GM10847 (cell line): ENCODE data around the gene SIGLEC15.

Source experiments
- POLR2A ChIP-seq: IDR thresholded peaks from 2 replicates; pipeline ENCODE4 v1.6.1; 2011; ENCODE audit not compliant: insufficient read length; ENCODE audit errors: extremely low read depth

SIGLEC15 gene

GRCh38 chr18:45836242-45837205 is 11.0 kb downstream of the SIGLEC15 start:
- TF ChIP-seq POLR2A, result no peak

DNA sequence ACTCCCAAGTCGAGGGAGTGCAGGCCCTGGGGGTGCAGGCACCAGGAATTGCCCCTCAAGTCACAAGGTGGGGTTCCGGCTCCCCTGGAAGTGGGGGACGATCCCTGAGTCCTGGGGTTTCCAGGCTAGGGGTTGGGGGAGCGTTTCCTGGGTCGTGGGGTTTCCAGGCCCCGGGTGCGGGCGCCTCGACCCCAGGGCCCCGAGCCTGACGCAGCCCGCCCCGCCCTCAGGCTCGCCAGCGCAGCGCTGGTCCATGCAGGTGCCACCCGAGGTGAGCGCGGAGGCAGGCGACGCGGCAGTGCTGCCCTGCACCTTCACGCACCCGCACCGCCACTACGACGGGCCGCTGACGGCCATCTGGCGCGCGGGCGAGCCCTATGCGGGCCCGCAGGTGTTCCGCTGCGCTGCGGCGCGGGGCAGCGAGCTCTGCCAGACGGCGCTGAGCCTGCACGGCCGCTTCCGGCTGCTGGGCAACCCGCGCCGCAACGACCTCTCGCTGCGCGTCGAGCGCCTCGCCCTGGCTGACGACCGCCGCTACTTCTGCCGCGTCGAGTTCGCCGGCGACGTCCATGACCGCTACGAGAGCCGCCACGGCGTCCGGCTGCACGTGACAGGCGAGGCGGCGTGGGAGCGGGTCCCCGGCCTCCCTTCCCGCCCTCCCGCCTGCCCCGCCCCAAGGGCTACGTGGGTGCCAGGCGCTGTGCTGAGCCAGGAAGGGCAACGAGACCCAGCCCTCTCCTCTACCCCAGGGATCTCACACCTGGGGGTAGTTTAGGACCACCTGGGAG is 12.0 kb downstream of the SIGLEC15 start:
- TF ChIP-seq POLR2A, result no peak

DNA sequence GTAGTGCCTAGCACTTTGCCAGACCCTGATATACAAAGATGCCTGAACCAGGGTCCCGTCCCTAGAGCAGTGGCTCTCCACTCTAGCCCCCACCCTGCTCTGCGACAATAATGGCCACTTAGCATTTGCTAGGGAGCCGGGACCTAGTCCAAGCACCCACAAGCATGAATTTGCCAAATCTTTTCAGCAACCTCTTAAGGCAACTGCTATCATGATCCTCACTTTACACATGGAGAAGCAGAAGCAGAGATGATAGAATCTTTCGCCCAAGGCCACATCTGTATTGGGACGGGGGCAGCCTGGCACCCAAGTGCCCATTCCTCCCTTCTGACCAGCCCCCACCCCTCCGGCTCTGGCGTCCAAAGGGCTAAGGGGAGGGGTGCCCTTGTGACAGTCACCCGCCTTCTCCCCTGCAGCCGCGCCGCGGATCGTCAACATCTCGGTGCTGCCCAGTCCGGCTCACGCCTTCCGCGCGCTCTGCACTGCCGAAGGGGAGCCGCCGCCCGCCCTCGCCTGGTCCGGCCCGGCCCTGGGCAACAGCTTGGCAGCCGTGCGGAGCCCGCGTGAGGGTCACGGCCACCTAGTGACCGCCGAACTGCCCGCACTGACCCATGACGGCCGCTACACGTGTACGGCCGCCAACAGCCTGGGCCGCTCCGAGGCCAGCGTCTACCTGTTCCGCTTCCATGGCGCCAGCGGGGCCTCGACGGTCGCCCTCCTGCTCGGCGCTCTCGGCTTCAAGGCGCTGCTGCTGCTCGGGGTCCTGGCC is 13.0 kb downstream of the SIGLEC15 start:
- no peak for TF ChIP-seq POLR2A

- no peak for TF ChIP-seq POLR2A
Observed at GRCh38 chr18:45839414-45840395, 14.2 kb downstream of the SIGLEC15 start.

- TF ChIP-seq POLR2A, result no peak
Observed at GRCh38 chr18:45841060-45841764, 15.7 kb downstream of the SIGLEC15 start.

- TF ChIP-seq POLR2A, result no peak
Observed at GRCh38 chr18:45841765-45842442, 16.4 kb downstream of the SIGLEC15 start.

DNA sequence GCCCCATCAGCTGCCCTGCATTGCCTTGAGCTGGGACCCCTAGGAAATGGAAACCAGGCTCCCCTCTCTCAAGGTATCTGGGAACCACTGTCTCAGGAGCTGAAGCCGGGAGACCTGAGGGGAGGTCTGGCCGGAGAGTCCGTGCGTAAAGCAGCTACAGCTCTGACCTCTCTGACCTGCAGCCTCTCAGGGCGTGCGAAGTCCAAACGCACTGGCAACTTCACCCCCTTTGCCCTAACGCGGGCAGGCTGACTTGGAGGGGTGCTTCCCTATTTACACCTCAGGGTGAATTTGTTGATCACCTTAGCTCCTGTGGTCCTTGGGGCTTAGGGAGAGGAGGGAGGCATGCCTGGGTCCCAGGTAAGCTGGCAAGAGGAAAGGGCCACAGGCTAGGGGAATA is 17.5 kb downstream of the SIGLEC15 start:
- TF ChIP-seq POLR2A, result no peak

- no peak for TF ChIP-seq POLR2A
Observed at GRCh38 chr18:45844938-45845337, 19.5 kb downstream of the SIGLEC15 start.

- TF ChIP-seq POLR2A, result no peak
Observed at GRCh38 chr18:45845410-45845809, 19.9 kb downstream of the SIGLEC15 start.

DNA sequence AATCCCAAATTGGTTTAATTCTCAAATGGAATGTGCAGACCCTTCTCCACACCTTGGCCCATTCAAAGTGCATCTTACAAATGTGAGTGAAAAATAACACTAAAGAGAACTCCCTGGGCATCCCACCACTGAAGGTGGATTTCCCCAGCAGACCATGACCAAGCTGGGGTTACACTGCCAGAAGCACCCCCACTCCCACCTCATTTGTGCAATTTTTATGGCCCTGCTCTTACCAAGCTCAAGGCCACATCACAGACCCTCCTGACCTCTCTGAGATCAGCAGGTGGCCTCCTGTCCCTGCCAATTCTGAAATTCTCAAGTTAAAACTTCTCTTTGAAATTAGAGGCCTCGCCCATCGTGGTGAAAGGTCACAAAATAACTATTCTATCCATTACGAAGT is 21.6 kb downstream of the SIGLEC15 start:
- TF ChIP-seq POLR2A, result no peak

DNA sequence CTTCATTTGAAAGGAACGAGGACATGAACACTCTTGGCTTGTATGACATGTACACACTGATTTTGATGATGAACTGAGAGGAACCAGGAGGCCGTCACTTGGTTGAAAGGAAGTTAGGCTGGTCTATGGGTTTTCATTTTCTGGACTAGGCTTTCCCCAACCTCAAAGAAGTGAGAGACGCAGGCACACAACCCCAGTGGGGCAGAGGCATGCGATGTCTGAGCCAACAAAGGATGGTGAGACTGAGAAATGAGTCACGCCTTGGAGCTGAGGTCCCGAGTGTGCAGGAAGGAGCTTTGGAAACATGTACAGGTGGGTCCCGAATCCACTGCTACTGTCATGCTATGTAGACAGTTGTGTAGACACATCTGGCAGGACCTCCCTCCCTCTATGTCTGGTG is 24.1 kb downstream of the SIGLEC15 start:
- no peak for TF ChIP-seq POLR2A

DNA sequence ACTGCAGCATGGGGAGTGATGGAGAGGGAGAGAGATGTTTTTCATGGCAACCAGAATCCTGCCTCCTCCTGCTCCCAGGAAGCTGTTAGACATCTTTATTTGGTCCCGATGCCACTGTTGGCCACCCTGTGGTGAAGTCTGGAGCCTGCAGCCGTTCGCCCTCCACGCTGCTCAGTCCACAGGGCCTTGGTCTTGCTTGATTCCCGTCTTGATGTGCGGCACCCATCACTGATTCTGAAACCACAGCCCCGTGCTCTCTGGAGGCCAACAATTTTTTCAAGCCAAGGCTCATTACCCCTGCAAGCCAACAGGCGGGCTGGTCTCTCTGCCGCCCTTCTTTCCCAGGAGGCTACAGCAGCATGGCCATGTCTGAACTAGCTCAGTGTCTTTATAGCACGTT is 24.5 kb downstream of the SIGLEC15 start:
- TF ChIP-seq POLR2A, result no peak
